ENCODE results near the gene GLT8D2.
"Not testable (repeated sequence)": the region's sequence is repeated elsewhere in the genome, so short reads cannot be mapped to it uniquely, and the experiment has no call there.

GLT8D2 gene

GRCh38 chr12:104049278-104049902 is 597 bp downstream of the GLT8D2 start:
- no peak for DNase-seq

- DNase-seq, result no peak
These were observed 1.2 kb downstream of the GLT8D2 start for GRCh38 chr12:104048811-104049210.

- DNase-seq, result no peak
These were observed 1.8 kb downstream of the GLT8D2 start for GRCh38 chr12:104048162-104048561.

- DNase-seq, result no peak
These were observed 3.7 kb downstream of the GLT8D2 start for GRCh38 chr12:104046306-104046705.

GRCh38 chr12:104044158-104044557 is 5.8 kb downstream of the GLT8D2 start:
- DNase-seq, result no peak

GRCh38 chr12:104042580-104042979 is 7.4 kb downstream of the GLT8D2 start:
- no peak for DNase-seq

GRCh38 chr12:104039769-104040168 is 10.2 kb downstream of the GLT8D2 start:
- DNase-seq, result not testable (repeated sequence)

- DNase-seq, result not testable (repeated sequence)
These were observed 13.8 kb downstream of the GLT8D2 start for GRCh38 chr12:104036143-104036542.

- not testable (repeated sequence) for DNase-seq
These were observed 19.4 kb downstream of the GLT8D2 start for GRCh38 chr12:104030596-104030995.

GRCh38 chr12:104026841-104027599 is 23.0 kb downstream of the GLT8D2 start:
- no peak for DNase-seq

- DNase-seq, result no peak
These were observed 24.2 kb downstream of the GLT8D2 start for GRCh38 chr12:104025771-104026170.

- no peak for DNase-seq
These were observed 25.6 kb downstream of the GLT8D2 start for GRCh38 chr12:104024348-104024747.

- no peak for DNase-seq
These were observed 26.3 kb downstream of the GLT8D2 start for GRCh38 chr12:104023710-104024109.

- DNase-seq, result no peak
These were observed 27.2 kb downstream of the GLT8D2 start for GRCh38 chr12:104022786-104023185.

GRCh38 chr12:104021862-104022261 is 28.1 kb downstream of the GLT8D2 start:
- not testable (repeated sequence) for DNase-seq

- no peak for DNase-seq
These were observed 37.7 kb downstream of the GLT8D2 start for GRCh38 chr12:104012331-104012730.

- DNase-seq, result no peak
These were observed 38.7 kb downstream of the GLT8D2 start for GRCh38 chr12:104011253-104011652.

GRCh38 chr12:104010606-104011169 is 39.3 kb downstream of the GLT8D2 start:
- DNase-seq, result no peak

GRCh38 chr12:104010121-104010520 is 39.9 kb downstream of the GLT8D2 start:
- no peak for DNase-seq

GRCh38 chr12:104006929-104007328 is 43.1 kb downstream of the GLT8D2 start:
- DNase-seq, result no peak

- DNase-seq, result no peak
These were observed 46.4 kb downstream of the GLT8D2 start for GRCh38 chr12:104003596-104003995.

- DNase-seq, result no peak
These were observed 47.3 kb downstream of the GLT8D2 start for GRCh38 chr12:104002686-104003085.

GRCh38 chr12:104000807-104001434 is 49.1 kb downstream of the GLT8D2 start:
- DNase-seq, result no peak

GRCh38 chr12:103998976-103999375 is 51.0 kb downstream of the GLT8D2 start:
- DNase-seq, result no peak

All from NCI-H1417 (cell line).